ENCODE data around the gene DCAF5. TPM values are rescaled to one million over a fixed set of nuclear protein-coding genes. Genes with fewer than 3 reads are reported as not detected.

The DCAF5 gene
- total RNA-seq, 1 experiment from 2014 or later: 9.0 TPM

GRCh38 chr14:69055999-69056788, 96.7 kb downstream of the DCAF5 start:
- in situ Hi-C loops (cut with HindIII; ENCODE audit: low pct_unique_long_range_greater_than_20kb, low sequenced_read_pairs): no loop called here
- DNase-seq (ENCODE audit: low read depth): no peak

GRCh38 chr14:69055125-69055524, 97.8 kb downstream of the DCAF5 start:
- DNase-seq (ENCODE audit: low read depth): peak; percentile 84
- in situ Hi-C loops (cut with HindIII; ENCODE audit: low pct_unique_long_range_greater_than_20kb, low sequenced_read_pairs): no loop called here

GRCh38 chr14:69054030-69054429, 98.9 kb downstream of the DCAF5 start:
- in situ Hi-C loops (cut with HindIII; ENCODE audit: low pct_unique_long_range_greater_than_20kb, low sequenced_read_pairs): no loop called here
- DNase-seq (ENCODE audit: low read depth): no peak

GRCh38 chr14:69052181-69052601, 100.7 kb downstream of the DCAF5 start:
- in situ Hi-C loops (cut with HindIII; ENCODE audit: low pct_unique_long_range_greater_than_20kb, low sequenced_read_pairs): no loop called here
- no peak for DNase-seq (ENCODE audit: low read depth)

- in situ Hi-C loops (cut with HindIII; ENCODE audit: low pct_unique_long_range_greater_than_20kb, low sequenced_read_pairs): no loop called here
- DNase-seq (ENCODE audit: low read depth): no peak
These were observed 102.4 kb downstream of the DCAF5 start for GRCh38 chr14:69050240-69051184.

- in situ Hi-C loops (cut with HindIII; ENCODE audit: low pct_unique_long_range_greater_than_20kb, low sequenced_read_pairs): no loop called here
- DNase-seq (ENCODE audit: low read depth): no peak
These were observed 103.2 kb downstream of the DCAF5 start for GRCh38 chr14:69049675-69050074.

- in situ Hi-C loops (cut with HindIII; ENCODE audit: low pct_unique_long_range_greater_than_20kb, low sequenced_read_pairs): no loop called here
- DNase-seq (ENCODE audit: low read depth): peak; percentile 9
These were observed 104.5 kb downstream of the DCAF5 start for GRCh38 chr14:69048456-69048855.

- no peak for DNase-seq (ENCODE audit: low read depth)
- in situ Hi-C loops (cut with HindIII; ENCODE audit: low pct_unique_long_range_greater_than_20kb, low sequenced_read_pairs): no loop called here
These were observed 105.7 kb downstream of the DCAF5 start for GRCh38 chr14:69047255-69047654.

- in situ Hi-C loops (cut with HindIII; ENCODE audit: low pct_unique_long_range_greater_than_20kb, low sequenced_read_pairs): no loop called here
- DNase-seq (ENCODE audit: low read depth): no peak
These were observed 106.5 kb downstream of the DCAF5 start for GRCh38 chr14:69046476-69046860.

- in situ Hi-C loops (cut with HindIII; ENCODE audit: low pct_unique_long_range_greater_than_20kb, low sequenced_read_pairs): no loop called here
- DNase-seq (ENCODE audit: low read depth): no peak
These were observed 107.0 kb downstream of the DCAF5 start for GRCh38 chr14:69045857-69046475.

GRCh38 chr14:69044965-69045555, 107.9 kb downstream of the DCAF5 start:
- no peak for DNase-seq (ENCODE audit: low read depth)
- in situ Hi-C loops (cut with HindIII; ENCODE audit: low pct_unique_long_range_greater_than_20kb, low sequenced_read_pairs): no loop called here

- in situ Hi-C loops (cut with HindIII; ENCODE audit: low pct_unique_long_range_greater_than_20kb, low sequenced_read_pairs): no loop called here
- DNase-seq (ENCODE audit: low read depth): no peak
These were observed 108.6 kb downstream of the DCAF5 start for GRCh38 chr14:69044296-69044695.

- in situ Hi-C loops (cut with HindIII; ENCODE audit: low pct_unique_long_range_greater_than_20kb, low sequenced_read_pairs): no loop called here
- no peak for DNase-seq (ENCODE audit: low read depth)
These were observed 109.2 kb downstream of the DCAF5 start for GRCh38 chr14:69043596-69044260.

- no peak for DNase-seq (ENCODE audit: low read depth)
- in situ Hi-C loops (cut with HindIII; ENCODE audit: low pct_unique_long_range_greater_than_20kb, low sequenced_read_pairs): no loop called here
These were observed 110.0 kb downstream of the DCAF5 start for GRCh38 chr14:69042787-69043444.

- DNase-seq (ENCODE audit: low read depth): no peak
- in situ Hi-C loops (cut with HindIII; ENCODE audit: low pct_unique_long_range_greater_than_20kb, low sequenced_read_pairs): no loop called here
These were observed 110.6 kb downstream of the DCAF5 start for GRCh38 chr14:69042299-69042698.

GRCh38 chr14:69041783-69042182, 111.1 kb downstream of the DCAF5 start:
- in situ Hi-C loops (cut with HindIII; ENCODE audit: low pct_unique_long_range_greater_than_20kb, low sequenced_read_pairs): no loop called here

GRCh38 chr14:69040353-69040752, 112.6 kb downstream of the DCAF5 start:
- DNase-seq (ENCODE audit: low read depth): no peak
- in situ Hi-C loops (cut with HindIII; ENCODE audit: low pct_unique_long_range_greater_than_20kb, low sequenced_read_pairs): no loop called here

More at GRCh38 chr14:69041783-69042182, 111.1 kb downstream of the DCAF5 start:
- DNase-seq (ENCODE audit: low read depth): no peak

- in situ Hi-C loops (cut with HindIII; ENCODE audit: low pct_unique_long_range_greater_than_20kb, low sequenced_read_pairs): no loop called here
- DNase-seq (ENCODE audit: low read depth): peak; percentile 16
These were observed 113.7 kb downstream of the DCAF5 start for GRCh38 chr14:69039288-69039628.

Measured in Caki2 (cell line).